DOHH2 (cell line): Measurements from ENCODE around the gene MAL.

Experiments
- H3F3A ChIP-seq: fragments of 200-600 bp; sonication (generic), shearing (Covaris generic); 2 replicates; pipeline ENCODE4 v1.6.0; 2016; ENCODE audit warnings: antibody characterized with exemption, mild to moderate bottlenecking; ENCODE audit not compliant: control insufficient read depth, insufficient read depth
- H3K27ac ChIP-seq: fragments of 200-600 bp; sonication (generic); 2 replicates; pipeline ENCODE4 v1.5.1; 2014; ENCODE audit warnings: low read depth, mild to moderate bottlenecking, low read length, moderate library complexity
- H3K27me3 ChIP-seq: fragments of 200-600 bp; sonication (generic); 2 replicates; pipeline ENCODE4 v1.6.1; 2014; ENCODE audit warnings: mild to moderate bottlenecking, low read length, mixed read lengths; ENCODE audit not compliant: control insufficient read depth
- H3K36me3 ChIP-seq: fragments of 200-600 bp; sonication (generic); 2 replicates; pipeline ENCODE4 v1.6.1; 2014; ENCODE audit warnings: mild to moderate bottlenecking, low read length, moderate library complexity, mixed read lengths; ENCODE audit not compliant: control insufficient read depth
- H3K4me1 ChIP-seq: fragments of 200-600 bp; sonication (generic); 2 replicates; pipeline ENCODE4 v1.6.1; 2014; ENCODE audit warnings: mild to moderate bottlenecking, low read length, mixed read lengths; ENCODE audit not compliant: control insufficient read depth
- H3K4me2 ChIP-seq: fragments of 200-600 bp; sonication (generic); 2 replicates; pipeline ENCODE4 v1.6.0; 2014; ENCODE audit warnings: mild to moderate bottlenecking, low read length, moderate library complexity
- H3K4me3 ChIP-seq: fragments of 200-600 bp; sonication (generic); 2 replicates; pipeline ENCODE4 v1.5.1; 2014; ENCODE audit warnings: mild to moderate bottlenecking, low read length, mixed read lengths
- H3K79me2 ChIP-seq: fragments of 200-600 bp; sonication (generic); 2 replicates; pipeline ENCODE4 v1.6.1; 2014; ENCODE audit warnings: mild to moderate bottlenecking, low read length, mixed read lengths; ENCODE audit not compliant: control insufficient read depth
- H3K9me2 ChIP-seq: fragments of 200-600 bp; sonication (generic); replicated peaks from 2 replicates; pipeline ENCODE4 v1.6.1; 2014; ENCODE audit warnings: mild to moderate bottlenecking, low read length, mixed read lengths; ENCODE audit not compliant: control insufficient read depth
- H3K9me3 ChIP-seq: fragments of 200-600 bp; sonication (generic); 2 replicates; pipeline ENCODE4 v1.6.1; 2014; ENCODE audit warnings: antibody characterized with exemption, low read length, mixed read lengths; ENCODE audit not compliant: control insufficient read depth, insufficient read depth
- H4K20me1 ChIP-seq: fragments of 200-600 bp; sonication (generic); 2 replicates; pipeline ENCODE4 v1.6.0; 2014; ENCODE audit warnings: low read depth, mild to moderate bottlenecking, antibody characterized with exemption, low read length, moderate library complexity; ENCODE audit not compliant: control insufficient read depth, insufficient read depth
- EZH2phosphoT487 ChIP-seq: fragments of 200-600 bp; sonication (generic); IDR thresholded peaks from 2 replicates; pipeline ENCODE4 v1.6.1; 2017; ENCODE audit warnings: borderline replicate concordance, mild to moderate bottlenecking, antibody characterized with exemption, low read length, moderate library complexity, mixed read lengths
- TF ChIP-seq, protein P1 (sequence below): fragments of 200-600 bp; sonication (generic); IDR thresholded peaks from one replicate; pipeline ENCODE4 v1.5.1; 2014; ENCODE audit warnings: antibody characterized with exemption, mild to moderate bottlenecking, low read depth, low read length; ENCODE audit not compliant: poor library complexity, severe bottlenecking

Gene MAL

DNA sequence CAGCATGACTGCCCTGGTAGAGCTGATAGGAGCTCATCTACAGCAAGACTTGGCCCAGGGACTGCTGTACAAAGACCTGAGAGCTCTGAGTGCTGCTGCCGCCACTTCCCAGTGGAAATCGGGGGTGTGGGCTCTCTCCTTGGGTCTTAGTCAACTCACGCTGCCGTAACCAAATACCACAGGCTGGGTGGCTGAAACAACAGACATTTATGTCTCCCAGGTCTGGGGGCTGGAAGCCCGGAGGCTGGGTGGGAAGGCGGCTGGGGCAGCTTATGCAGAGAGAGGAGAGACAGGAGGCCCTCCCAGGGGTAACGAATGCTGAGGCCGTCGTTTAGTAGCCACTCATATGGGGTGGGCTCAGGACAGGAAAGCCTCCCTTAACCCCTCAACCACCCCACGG, 15.4 kb upstream of the MAL start:
- no peaks in the 10 kb centered on the region for H4K20me1 ChIP-seq
- H3K27me3 ChIP-seq = no peaks in the 10 kb centered on the region
- H3K4me3 ChIP-seq = no peak overlapping the region
- no peaks in the 10 kb centered on the region for H3K36me3 ChIP-seq
- H3K4me1 ChIP-seq = no peaks in the 10 kb centered on the region
- H3K79me2 ChIP-seq = no peaks in the 10 kb centered on the region
- no peak overlapping the region for H3K4me2 ChIP-seq
- H3F3A ChIP-seq = no peaks in the 10 kb centered on the region
- no peak overlapping the region for H3K27ac ChIP-seq
- no peaks in the 10 kb centered on the region for H3K9me2 ChIP-seq
- TF ChIP-seq, protein P1, sequence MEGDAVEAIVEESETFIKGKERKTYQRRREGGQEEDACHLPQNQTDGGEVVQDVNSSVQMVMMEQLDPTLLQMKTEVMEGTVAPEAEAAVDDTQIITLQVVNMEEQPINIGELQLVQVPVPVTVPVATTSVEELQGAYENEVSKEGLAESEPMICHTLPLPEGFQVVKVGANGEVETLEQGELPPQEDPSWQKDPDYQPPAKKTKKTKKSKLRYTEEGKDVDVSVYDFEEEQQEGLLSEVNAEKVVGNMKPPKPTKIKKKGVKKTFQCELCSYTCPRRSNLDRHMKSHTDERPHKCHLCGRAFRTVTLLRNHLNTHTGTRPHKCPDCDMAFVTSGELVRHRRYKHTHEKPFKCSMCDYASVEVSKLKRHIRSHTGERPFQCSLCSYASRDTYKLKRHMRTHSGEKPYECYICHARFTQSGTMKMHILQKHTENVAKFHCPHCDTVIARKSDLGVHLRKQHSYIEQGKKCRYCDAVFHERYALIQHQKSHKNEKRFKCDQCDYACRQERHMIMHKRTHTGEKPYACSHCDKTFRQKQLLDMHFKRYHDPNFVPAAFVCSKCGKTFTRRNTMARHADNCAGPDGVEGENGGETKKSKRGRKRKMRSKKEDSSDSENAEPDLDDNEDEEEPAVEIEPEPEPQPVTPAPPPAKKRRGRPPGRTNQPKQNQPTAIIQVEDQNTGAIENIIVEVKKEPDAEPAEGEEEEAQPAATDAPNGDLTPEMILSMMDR = no peak
- no peak for TF ChIP-seq EZH2phosphoT487
- H3K9me3 ChIP-seq = no peaks in the 10 kb centered on the region

DNA sequence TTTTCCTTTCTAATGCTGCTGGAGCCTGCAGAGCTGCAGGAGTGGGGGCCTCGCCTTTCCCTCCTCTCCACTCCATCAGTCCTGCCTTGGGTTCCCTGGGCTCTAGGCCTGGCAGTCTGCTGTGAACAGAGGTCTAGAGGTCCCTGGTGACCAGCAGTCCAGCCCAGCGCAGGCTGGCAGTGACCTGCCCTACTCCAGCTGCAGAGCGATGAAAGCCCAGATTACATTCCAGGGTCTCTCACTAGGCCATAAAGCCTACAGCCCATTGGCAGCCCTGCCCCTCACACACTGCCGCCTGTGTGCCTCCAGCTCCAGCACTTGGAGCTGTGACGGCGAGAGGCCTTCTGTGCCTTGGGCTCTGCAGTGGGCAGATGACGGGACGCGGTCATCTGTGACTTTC, 14.8 kb upstream of the MAL start:
- H3K4me1 ChIP-seq = no peaks in the 10 kb centered on the region
- no peak overlapping the region for H3K4me2 ChIP-seq
- no peaks in the 10 kb centered on the region for H4K20me1 ChIP-seq
- no peaks in the 10 kb centered on the region for H3K27me3 ChIP-seq
- no peaks in the 10 kb centered on the region for H3K36me3 ChIP-seq
- no peaks in the 10 kb centered on the region for H3F3A ChIP-seq
- H3K4me3 ChIP-seq = no peak overlapping the region
- no peaks in the 10 kb centered on the region for H3K9me2 ChIP-seq
- H3K79me2 ChIP-seq = no peaks in the 10 kb centered on the region
- no peak overlapping the region for H3K27ac ChIP-seq
- H3K9me3 ChIP-seq = no peaks in the 10 kb centered on the region
- TF ChIP-seq, protein P1 = no peak
- TF ChIP-seq EZH2phosphoT487 = no peak

DNA sequence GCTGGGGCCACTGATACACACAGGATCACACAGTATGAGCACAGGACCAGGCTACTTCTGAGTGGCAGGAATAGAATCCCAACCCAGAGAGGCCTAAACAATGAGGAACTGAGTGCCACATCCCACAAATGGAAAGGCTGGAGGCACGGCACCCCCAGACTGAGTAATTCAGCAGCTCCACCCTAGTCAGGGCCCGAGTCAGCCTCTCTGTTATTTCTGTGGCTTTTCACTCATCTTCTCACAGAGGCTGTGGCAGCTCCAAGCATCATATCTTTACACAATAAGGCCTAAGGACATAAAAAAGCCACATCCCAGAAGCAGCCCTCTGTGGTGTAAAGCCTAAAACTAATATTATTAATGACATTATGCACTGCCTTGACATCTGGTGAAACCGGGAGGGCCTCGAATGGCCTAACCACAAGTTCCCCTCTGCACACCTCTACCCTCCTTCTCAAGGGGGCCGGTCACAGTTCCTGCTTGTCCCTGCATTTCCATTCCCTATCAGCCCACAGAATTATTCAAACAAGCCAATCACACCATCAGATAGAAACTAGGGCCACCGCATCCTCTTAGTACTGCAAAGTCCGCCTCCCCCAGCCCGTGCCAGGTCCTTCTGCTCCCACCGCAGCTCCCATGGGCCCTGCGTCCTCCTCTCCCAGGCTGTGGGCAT, 12.5 kb upstream of the MAL start:
- no peak overlapping the region for H3K27ac ChIP-seq
- no peaks in the 10 kb centered on the region for H3K9me3 ChIP-seq
- H3K36me3 ChIP-seq = no peaks in the 10 kb centered on the region
- no peaks in the 10 kb centered on the region for H3K79me2 ChIP-seq
- no peak overlapping the region for H3K4me3 ChIP-seq
- TF ChIP-seq EZH2phosphoT487 = no peak
- TF ChIP-seq, protein P1 = no peak
- no peaks in the 10 kb centered on the region for H3K27me3 ChIP-seq
- H3F3A ChIP-seq = no peaks in the 10 kb centered on the region
- no peaks in the 10 kb centered on the region for H4K20me1 ChIP-seq
- no peaks in the 10 kb centered on the region for H3K4me1 ChIP-seq
- H3K4me2 ChIP-seq = no peak overlapping the region
- H3K9me2 ChIP-seq = no peaks in the 10 kb centered on the region

DNA sequence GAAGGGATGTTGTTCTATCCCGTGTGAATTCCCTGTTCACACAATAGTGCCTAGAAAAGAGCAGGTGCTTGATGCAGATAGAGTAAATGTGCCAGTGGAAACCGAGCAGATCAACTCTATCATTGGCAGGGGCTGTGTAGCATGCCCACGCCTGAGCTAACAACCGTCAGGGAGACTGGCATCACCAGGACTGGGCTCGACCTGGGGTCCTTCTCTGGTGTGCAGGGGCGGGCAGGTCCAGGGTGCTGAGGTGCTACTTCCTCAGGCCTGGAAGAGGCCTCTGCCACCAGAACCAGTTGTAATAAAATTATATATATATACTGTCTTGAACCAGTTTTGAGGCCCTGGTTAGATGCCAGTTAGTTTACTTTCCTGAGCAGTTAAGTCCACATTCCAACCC, 11.8 kb upstream of the MAL start:
- TF ChIP-seq EZH2phosphoT487 = no peak
- TF ChIP-seq, protein P1 = no peak
- H3K4me2 ChIP-seq = no peak overlapping the region
- H3K36me3 ChIP-seq = no peaks in the 10 kb centered on the region
- H3K79me2 ChIP-seq = no peaks in the 10 kb centered on the region
- H3K9me3 ChIP-seq = no peaks in the 10 kb centered on the region
- no peaks in the 10 kb centered on the region for H3K4me1 ChIP-seq
- no peaks in the 10 kb centered on the region for H4K20me1 ChIP-seq
- no peak overlapping the region for H3K27ac ChIP-seq
- no peak overlapping the region for H3K4me3 ChIP-seq
- H3F3A ChIP-seq = no peaks in the 10 kb centered on the region
- H3K27me3 ChIP-seq = no peaks in the 10 kb centered on the region
- no peaks in the 10 kb centered on the region for H3K9me2 ChIP-seq
